HepG2 (cell line): ENCODE measurements around the gene SHTN1. TPM values are rescaled to one million over a fixed set of nuclear protein-coding genes. Genes with fewer than 3 reads are reported as not detected.
A peak's percentile ranks its signal among the peaks of the same experiment; 100 is the strongest.

Experiments
- ARHGAP35 ChIP-seq: sonication (generic); formaldehyde crosslinking; IDR thresholded peaks from 2 replicates; pipeline ENCODE4 v1.9.0; 2022; ENCODE audit warnings: mild to moderate bottlenecking, inconsistent platforms, moderate library complexity, missing genetic modification reagents, borderline replicate concordance
- ESRRA ChIP-seq: sonication (generic); formaldehyde crosslinking; IDR thresholded peaks from 2 replicates; pipeline ENCODE4 v1.5.1; 2020; ENCODE audit warnings: mild to moderate bottlenecking, low read depth, missing genetic modification reagents
- MLLT10 ChIP-seq: sonication (generic); formaldehyde crosslinking; IDR thresholded peaks from 2 replicates; pipeline ENCODE4 v1.4.0; 2020; ENCODE audit warnings: missing genetic modification reagents
- MYNN ChIP-seq: sonication (generic); formaldehyde crosslinking; IDR thresholded peaks from 2 replicates; pipeline ENCODE4 v1.4.0; 2020; ENCODE audit warnings: mild to moderate bottlenecking, low read depth, missing genetic modification reagents
- NFIC ChIP-seq: IDR thresholded peaks from 2 replicates; pipeline ENCODE4 v1.6.1; 2012; ENCODE audit warnings: mild to moderate bottlenecking, low read length, inconsistent platforms
- NFRKB ChIP-seq: fragments of 450-650 bp; IDR thresholded peaks from 2 replicates; pipeline ENCODE4 v1.6.1; 2017
- ZFP62 ChIP-seq: sonication (generic); formaldehyde crosslinking; IDR thresholded peaks from 2 replicates; pipeline ENCODE4 v1.4.0; 2020; ENCODE audit warnings: missing genetic modification reagents
- ZNF224 ChIP-seq: sonication (generic); formaldehyde crosslinking; IDR thresholded peaks from 2 replicates; pipeline ENCODE4 v1.5.0; 2020; ENCODE audit warnings: mild to moderate bottlenecking, missing genetic modification reagents
- ZNF331 ChIP-seq: sonication (generic); formaldehyde crosslinking; IDR thresholded peaks from 2 replicates; pipeline ENCODE4 v1.4.0; 2020; ENCODE audit warnings: missing genetic modification reagents
- polyA plus RNA-seq, 8 experiments: library from polyadenylated mRNA; depleted of rRNA in 3 of 8; stranded (reverse) in 7 of 8; unstranded in 1 of 8; fragments of >200 nt; fragmentation: Illumina TruSeq in 4 of 8; extraction: Trizol in 4 of 8; gene quantifications; 2 replicates each; pipeline versions ENCODE4 v1.2.1 to v1.2.3, GENCODE V29; 2011 to 2016; ENCODE audit warnings: low read depth in 4 of 8, missing spikeins in 1 of 8, mixed read lengths in 1 of 8; ENCODE audit not compliant: insufficient read depth in 1 of 8
- total RNA-seq, 5 experiments: library from RNA; depleted of rRNA; stranded (reverse); fragments of >200 nt; fragmentation: Illumina TruSeq; extraction: Trizol; gene quantifications; 2 replicates each; pipeline ENCODE4 v1.2.3, GENCODE V29; 2016; ENCODE audit warnings: low read depth in 1 of 5
- TF ChIP-seq, protein P1 (sequence below): sonication (generic); formaldehyde crosslinking; IDR thresholded peaks from 2 replicates; pipeline ENCODE4 v1.5.1; 2020; ENCODE audit warnings: mild to moderate bottlenecking, moderate library complexity, missing genetic modification reagents
- TF ChIP-seq, protein P2 (sequence below): sonication (generic); formaldehyde crosslinking; IDR thresholded peaks from 2 replicates; pipeline ENCODE4 v1.5.1; 2020; ENCODE audit warnings: mild to moderate bottlenecking, missing genetic modification reagents, moderate library complexity
- TF ChIP-seq, protein P3 (sequence below): sonication (generic); formaldehyde crosslinking; IDR thresholded peaks from 2 replicates; pipeline ENCODE4 v1.9.0; 2021; ENCODE audit warnings: missing genetic modification reagents, borderline replicate concordance
- TF ChIP-seq, protein P4 (sequence below): sonication (generic); formaldehyde crosslinking; IDR thresholded peaks from 2 replicates; pipeline ENCODE4 v1.4.0; 2020; ENCODE audit warnings: mild to moderate bottlenecking, missing genetic modification reagents, borderline replicate concordance
- TF ChIP-seq, protein P5 (sequence below): sonication (generic); formaldehyde crosslinking; IDR thresholded peaks from 2 replicates; pipeline ENCODE4 v1.4.0; 2020; ENCODE audit warnings: missing genetic modification reagents

The SHTN1 gene
- total and polyA plus RNA-seq, 2 of the 13 experiments (the other 11 are each of a cell fraction or from before 2014, with no cell fraction given): 11.3 to 15.6 TPM

DNA sequence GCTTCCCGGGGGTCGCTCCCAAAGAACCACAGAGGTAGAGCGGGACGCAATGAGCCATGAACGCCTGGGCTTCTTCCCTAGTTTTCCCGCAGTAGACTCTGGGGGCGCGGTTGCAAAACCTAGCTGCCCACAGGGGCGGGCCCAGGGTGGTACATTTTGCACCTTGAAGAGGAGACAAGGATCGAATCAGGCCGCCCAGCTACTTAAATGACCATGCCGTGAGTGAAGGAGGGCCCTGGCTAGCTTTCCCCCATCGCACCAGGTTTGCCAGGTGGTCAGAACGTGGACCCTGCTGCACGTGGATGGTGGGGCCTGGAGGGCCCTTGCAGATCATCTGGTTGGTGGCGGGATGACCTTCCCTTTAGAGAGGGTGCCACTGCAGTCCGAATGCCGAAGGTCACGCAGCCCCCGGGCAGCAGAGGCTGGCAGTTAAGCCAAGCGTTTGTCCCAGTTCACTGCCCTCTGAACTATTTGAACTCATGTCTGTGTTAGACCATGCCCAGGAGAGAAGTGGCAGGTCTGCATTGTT is 604 bp upstream of the SHTN1 start (continued):
- TF ChIP-seq, protein P1, sequence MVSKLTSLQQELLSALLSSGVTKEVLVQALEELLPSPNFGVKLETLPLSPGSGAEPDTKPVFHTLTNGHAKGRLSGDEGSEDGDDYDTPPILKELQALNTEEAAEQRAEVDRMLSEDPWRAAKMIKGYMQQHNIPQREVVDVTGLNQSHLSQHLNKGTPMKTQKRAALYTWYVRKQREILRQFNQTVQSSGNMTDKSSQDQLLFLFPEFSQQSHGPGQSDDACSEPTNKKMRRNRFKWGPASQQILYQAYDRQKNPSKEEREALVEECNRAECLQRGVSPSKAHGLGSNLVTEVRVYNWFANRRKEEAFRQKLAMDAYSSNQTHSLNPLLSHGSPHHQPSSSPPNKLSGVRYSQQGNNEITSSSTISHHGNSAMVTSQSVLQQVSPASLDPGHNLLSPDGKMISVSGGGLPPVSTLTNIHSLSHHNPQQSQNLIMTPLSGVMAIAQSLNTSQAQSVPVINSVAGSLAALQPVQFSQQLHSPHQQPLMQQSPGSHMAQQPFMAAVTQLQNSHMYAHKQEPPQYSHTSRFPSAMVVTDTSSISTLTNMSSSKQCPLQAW (CRISPR knock-in tag): peak; percentile 62
- TF ChIP-seq ARHGAP35 (CRISPR knock-in tag) (no peak), ZNF331 (CRISPR knock-in tag) (no peak), NFRKB (no peak), MYNN (no peak), ZFP62 (CRISPR knock-in tag) (no peak), NFIC (no peak), ZNF224 (CRISPR knock-in tag) (no peak), ESRRA (CRISPR knock-in tag) (0 out of 2 replicates have a peak, but pooled peaks have one; percentile 28), MLLT10 (CRISPR knock-in tag) (no peak)
- TF ChIP-seq, protein P2, sequence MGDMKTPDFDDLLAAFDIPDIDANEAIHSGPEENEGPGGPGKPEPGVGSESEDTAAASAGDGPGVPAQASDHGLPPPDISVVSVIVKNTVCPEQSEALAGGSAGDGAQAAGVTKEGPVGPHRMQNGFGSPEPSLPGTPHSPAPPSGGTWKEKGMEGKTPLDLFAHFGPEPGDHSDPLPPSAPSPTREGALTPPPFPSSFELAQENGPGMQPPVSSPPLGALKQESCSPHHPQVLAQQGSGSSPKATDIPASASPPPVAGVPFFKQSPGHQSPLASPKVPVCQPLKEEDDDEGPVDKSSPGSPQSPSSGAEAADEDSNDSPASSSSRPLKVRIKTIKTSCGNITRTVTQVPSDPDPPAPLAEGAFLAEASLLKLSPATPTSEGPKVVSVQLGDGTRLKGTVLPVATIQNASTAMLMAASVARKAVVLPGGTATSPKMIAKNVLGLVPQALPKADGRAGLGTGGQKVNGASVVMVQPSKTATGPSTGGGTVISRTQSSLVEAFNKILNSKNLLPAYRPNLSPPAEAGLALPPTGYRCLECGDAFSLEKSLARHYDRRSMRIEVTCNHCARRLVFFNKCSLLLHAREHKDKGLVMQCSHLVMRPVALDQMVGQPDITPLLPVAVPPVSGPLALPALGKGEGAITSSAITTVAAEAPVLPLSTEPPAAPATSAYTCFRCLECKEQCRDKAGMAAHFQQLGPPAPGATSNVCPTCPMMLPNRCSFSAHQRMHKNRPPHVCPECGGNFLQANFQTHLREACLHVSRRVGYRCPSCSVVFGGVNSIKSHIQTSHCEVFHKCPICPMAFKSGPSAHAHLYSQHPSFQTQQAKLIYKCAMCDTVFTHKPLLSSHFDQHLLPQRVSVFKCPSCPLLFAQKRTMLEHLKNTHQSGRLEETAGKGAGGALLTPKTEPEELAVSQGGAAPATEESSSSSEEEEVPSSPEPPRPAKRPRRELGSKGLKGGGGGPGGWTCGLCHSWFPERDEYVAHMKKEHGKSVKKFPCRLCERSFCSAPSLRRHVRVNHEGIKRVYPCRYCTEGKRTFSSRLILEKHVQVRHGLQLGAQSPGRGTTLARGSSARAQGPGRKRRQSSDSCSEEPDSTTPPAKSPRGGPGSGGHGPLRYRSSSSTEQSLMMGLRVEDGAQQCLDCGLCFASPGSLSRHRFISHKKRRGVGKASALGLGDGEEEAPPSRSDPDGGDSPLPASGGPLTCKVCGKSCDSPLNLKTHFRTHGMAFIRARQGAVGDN (CRISPR knock-in tag): peak; percentile 58
- TF ChIP-seq, protein P3, sequence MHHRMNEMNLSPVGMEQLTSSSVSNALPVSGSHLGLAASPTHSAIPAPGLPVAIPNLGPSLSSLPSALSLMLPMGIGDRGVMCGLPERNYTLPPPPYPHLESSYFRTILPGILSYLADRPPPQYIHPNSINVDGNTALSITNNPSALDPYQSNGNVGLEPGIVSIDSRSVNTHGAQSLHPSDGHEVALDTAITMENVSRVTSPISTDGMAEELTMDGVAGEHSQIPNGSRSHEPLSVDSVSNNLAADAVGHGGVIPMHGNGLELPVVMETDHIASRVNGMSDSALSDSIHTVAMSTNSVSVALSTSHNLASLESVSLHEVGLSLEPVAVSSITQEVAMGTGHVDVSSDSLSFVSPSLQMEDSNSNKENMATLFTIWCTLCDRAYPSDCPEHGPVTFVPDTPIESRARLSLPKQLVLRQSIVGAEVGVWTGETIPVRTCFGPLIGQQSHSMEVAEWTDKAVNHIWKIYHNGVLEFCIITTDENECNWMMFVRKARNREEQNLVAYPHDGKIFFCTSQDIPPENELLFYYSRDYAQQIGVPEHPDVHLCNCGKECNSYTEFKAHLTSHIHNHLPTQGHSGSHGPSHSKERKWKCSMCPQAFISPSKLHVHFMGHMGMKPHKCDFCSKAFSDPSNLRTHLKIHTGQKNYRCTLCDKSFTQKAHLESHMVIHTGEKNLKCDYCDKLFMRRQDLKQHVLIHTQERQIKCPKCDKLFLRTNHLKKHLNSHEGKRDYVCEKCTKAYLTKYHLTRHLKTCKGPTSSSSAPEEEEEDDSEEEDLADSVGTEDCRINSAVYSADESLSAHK (CRISPR knock-in tag): no peak
- TF ChIP-seq, protein P4, sequence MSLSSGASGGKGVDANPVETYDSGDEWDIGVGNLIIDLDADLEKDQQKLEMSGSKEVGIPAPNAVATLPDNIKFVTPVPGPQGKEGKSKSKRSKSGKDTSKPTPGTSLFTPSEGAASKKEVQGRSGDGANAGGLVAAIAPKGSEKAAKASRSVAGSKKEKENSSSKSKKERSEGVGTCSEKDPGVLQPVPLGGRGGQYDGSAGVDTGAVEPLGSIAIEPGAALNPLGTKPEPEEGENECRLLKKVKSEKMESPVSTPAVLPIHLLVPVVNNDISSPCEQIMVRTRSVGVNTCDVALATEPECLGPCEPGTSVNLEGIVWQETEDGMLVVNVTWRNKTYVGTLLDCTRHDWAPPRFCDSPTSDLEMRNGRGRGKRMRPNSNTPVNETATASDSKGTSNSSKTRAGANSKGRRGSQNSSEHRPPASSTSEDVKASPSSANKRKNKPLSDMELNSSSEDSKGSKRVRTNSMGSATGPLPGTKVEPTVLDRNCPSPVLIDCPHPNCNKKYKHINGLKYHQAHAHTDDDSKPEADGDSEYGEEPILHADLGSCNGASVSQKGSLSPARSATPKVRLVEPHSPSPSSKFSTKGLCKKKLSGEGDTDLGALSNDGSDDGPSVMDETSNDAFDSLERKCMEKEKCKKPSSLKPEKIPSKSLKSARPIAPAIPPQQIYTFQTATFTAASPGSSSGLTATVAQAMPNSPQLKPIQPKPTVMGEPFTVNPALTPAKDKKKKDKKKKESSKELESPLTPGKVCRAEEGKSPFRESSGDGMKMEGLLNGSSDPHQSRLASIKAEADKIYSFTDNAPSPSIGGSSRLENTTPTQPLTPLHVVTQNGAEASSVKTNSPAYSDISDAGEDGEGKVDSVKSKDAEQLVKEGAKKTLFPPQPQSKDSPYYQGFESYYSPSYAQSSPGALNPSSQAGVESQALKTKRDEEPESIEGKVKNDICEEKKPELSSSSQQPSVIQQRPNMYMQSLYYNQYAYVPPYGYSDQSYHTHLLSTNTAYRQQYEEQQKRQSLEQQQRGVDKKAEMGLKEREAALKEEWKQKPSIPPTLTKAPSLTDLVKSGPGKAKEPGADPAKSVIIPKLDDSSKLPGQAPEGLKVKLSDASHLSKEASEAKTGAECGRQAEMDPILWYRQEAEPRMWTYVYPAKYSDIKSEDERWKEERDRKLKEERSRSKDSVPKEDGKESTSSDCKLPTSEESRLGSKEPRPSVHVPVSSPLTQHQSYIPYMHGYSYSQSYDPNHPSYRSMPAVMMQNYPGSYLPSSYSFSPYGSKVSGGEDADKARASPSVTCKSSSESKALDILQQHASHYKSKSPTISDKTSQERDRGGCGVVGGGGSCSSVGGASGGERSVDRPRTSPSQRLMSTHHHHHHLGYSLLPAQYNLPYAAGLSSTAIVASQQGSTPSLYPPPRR (CRISPR knock-in tag): no peak
- TF ChIP-seq, protein P5, sequence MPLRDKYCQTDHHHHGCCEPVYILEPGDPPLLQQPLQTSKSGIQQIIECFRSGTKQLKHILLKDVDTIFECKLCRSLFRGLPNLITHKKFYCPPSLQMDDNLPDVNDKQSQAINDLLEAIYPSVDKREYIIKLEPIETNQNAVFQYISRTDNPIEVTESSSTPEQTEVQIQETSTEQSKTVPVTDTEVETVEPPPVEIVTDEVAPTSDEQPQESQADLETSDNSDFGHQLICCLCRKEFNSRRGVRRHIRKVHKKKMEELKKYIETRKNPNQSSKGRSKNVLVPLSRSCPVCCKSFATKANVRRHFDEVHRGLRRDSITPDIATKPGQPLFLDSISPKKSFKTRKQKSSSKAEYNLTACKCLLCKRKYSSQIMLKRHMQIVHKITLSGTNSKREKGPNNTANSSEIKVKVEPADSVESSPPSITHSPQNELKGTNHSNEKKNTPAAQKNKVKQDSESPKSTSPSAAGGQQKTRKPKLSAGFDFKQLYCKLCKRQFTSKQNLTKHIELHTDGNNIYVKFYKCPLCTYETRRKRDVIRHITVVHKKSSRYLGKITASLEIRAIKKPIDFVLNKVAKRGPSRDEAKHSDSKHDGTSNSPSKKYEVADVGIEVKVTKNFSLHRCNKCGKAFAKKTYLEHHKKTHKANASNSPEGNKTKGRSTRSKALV (CRISPR knock-in tag): peak; percentile 65; the same call in 1 of the 2 replicates
